Colonic mucosa (tissue), 4 donors: ENCODE measurements around the gene SLC22A7. TPM values are rescaled to one million over a fixed set of nuclear protein-coding genes. Genes with fewer than 3 reads are reported as not detected.

Experiments
- DNase-seq: peaks from one replicate; pipeline ENCODE4 v3.0.0-alpha.2; 2020
- H3K27ac ChIP-seq: fragments of 200-600 bp; one replicate; pipeline ENCODE4 v1.8.0; 2021
- H3K27me3 ChIP-seq: fragments of 200-600 bp; one replicate; pipeline ENCODE4 v1.8.0; 2021
- H3K36me3 ChIP-seq: fragments of 200-600 bp; one replicate; pipeline ENCODE4 v1.8.0; 2021
- H3K4me1 ChIP-seq: fragments of 200-600 bp; one replicate; pipeline ENCODE4 v1.8.0; 2021; ENCODE audit warnings: mild to moderate bottlenecking
- H3K4me3 ChIP-seq: fragments of 200-600 bp; one replicate; pipeline ENCODE4 v1.8.0; 2021
- H3K9ac ChIP-seq, 2 donors: one replicate each; pipeline ENCODE4 v1.7.0; 2013; ENCODE audit warnings: control low read depth in 2 of 2, low read depth in 2 of 2, low read length in 2 of 2
- H3K9me3 ChIP-seq: fragments of 200-600 bp; one replicate; pipeline ENCODE4 v1.8.0; 2021
- intact Hi-C: fragments of 100-400 bp; cut with DNase I; formaldehyde crosslinking; loops from one replicate; pipeline ENCODE4 v1.14.1; 2022
- total RNA-seq, 2 donors: library from RNA; stranded (reverse); fragmentation: NEBNext Ultra II Directional in 1 of 2; extraction: Animal tissue kit (Norgen Biotek cat#: 25700) in 1 of 2; gene quantifications; one replicate each; pipeline ENCODE4 v1.2.1, GENCODE V29; 2021
- TF ChIP-seq, protein P1 (sequence below): fragments of 200-600 bp; IDR thresholded peaks from one replicate; pipeline ENCODE4 v1.8.0; 2022; ENCODE audit warnings: antibody characterized with exemption, mild to moderate bottlenecking
- donor health status: healthy.
- donor health status: DM: no; HTN: no; CAD: no.
- donor health status: DM: no; HTN: no; CAD: no.

The SLC22A7 gene
- total RNA-seq, 2 donors from 2014 or later: not detected

DNA sequence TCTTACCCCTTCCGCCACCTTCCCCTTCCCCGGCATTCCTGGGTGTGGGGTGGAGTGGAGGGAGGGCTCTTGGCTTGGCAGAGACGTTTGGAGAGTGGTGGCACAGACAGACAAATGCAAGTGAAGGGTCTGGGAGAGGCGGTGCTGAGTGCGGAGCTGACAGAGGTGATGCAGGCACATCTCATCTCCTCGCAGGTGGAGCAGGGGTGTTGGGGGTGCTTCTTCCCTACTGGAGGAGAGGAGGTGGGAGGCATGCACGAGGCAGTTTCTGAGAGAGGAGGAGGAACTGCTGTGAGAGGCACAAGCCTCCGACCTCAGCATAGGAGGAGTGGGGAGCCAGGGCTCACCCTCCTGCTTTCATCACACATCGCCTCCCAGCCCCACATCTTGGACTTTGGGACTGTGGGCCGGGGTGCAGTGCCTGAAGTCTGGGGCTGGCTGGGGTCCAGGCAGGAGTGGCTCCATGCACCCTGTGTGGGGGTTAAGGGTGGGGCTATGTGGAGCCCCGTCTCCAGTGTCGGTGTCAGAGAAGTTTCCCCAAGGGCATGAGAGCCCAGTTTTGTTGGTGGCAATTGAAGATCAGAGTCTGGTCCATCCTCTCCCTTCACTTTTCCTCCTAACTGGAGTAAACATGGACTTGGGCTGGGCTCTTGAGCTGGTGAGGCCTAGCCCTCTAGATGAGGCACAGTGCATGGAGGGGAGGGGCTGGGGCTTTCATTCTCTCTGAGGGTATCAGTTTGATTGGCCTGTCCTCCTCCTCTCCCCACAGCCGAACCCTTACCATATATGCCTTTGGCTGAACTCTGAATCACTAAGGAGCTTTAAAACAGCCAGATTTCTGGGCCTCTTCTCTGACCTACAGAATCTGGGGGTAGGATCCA lies 20.2 kb upstream of the SLC22A7 start:
- peak; percentile 88 for DNase-seq
- TF ChIP-seq, protein P1, sequence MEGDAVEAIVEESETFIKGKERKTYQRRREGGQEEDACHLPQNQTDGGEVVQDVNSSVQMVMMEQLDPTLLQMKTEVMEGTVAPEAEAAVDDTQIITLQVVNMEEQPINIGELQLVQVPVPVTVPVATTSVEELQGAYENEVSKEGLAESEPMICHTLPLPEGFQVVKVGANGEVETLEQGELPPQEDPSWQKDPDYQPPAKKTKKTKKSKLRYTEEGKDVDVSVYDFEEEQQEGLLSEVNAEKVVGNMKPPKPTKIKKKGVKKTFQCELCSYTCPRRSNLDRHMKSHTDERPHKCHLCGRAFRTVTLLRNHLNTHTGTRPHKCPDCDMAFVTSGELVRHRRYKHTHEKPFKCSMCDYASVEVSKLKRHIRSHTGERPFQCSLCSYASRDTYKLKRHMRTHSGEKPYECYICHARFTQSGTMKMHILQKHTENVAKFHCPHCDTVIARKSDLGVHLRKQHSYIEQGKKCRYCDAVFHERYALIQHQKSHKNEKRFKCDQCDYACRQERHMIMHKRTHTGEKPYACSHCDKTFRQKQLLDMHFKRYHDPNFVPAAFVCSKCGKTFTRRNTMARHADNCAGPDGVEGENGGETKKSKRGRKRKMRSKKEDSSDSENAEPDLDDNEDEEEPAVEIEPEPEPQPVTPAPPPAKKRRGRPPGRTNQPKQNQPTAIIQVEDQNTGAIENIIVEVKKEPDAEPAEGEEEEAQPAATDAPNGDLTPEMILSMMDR: no peak
- Histone ChIP-seq H3K4me3 (no peak overlapping the region), H3K36me3 (no peaks in the 10 kb centered on the region), H3K4me1 (peaks cover 18% of the 10 kb centered on the region), H3K27ac (peak overlapping the region; percentile 88), H3K9me3 (no peaks in the 10 kb centered on the region), H3K9ac (peak overlapping the region; percentile 30 to 75), H3K27me3 (no peaks in the 10 kb centered on the region)
- intact Hi-C loops: no loop called here

GRCh38 chr6:43278524-43279078 lies 19.5 kb upstream of the SLC22A7 start:
- H3K27ac ChIP-seq: peak overlapping the region; percentile 88
- TF ChIP-seq, protein P1: no peak
- intact Hi-C loops: no loop called here
- no peaks in the 10 kb centered on the region for H3K27me3 ChIP-seq
- H3K4me1 ChIP-seq: peaks cover 18% of the 10 kb centered on the region
- H3K4me3 ChIP-seq: no peak overlapping the region
- peak; percentile 78 for DNase-seq
- peak overlapping the region in 1 of 2 donors; percentile 75 for H3K9ac ChIP-seq
- no peaks in the 10 kb centered on the region for H3K9me3 ChIP-seq
- no peaks in the 10 kb centered on the region for H3K36me3 ChIP-seq

GRCh38 chr6:43280234-43280633 lies 17.8 kb upstream of the SLC22A7 start:
- Histone ChIP-seq H3K4me3 (no peak overlapping the region), H3K36me3 (no peaks in the 10 kb centered on the region), H3K4me1 (peaks cover 18% of the 10 kb centered on the region), H3K27ac (no peak overlapping the region), H3K27me3 (no peaks in the 10 kb centered on the region), H3K9ac (no peak overlapping the region), H3K9me3 (no peaks in the 10 kb centered on the region)
- no peak for DNase-seq
- TF ChIP-seq, protein P1: no peak
- intact Hi-C loops: no loop called here

DNA sequence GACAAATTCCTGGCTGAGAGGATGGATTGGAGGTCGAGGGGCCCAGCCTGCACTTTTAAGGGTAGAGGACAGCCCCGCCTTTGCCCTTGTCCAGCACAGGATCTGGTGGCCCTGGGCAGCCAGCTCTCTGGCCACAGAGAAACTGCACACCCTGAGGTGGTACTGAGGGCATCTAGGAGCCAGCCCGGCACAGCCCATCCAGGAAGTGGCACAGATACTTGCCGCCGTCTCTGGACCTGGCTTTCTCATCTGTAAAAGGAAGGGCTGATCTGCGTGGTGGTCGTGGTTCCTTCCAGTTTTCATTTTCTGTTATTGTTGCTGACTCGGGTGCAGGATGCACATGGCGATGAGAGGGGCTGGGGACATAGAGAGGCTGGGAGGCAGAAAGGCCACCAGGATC lies 16.0 kb upstream of the SLC22A7 start:
- Histone ChIP-seq H3K36me3 (no peaks in the 10 kb centered on the region), H3K27ac (no peak overlapping the region), H3K9me3 (no peaks in the 10 kb centered on the region), H3K9ac (no peak overlapping the region), H3K27me3 (no peaks in the 10 kb centered on the region), H3K4me3 (no peak overlapping the region), H3K4me1 (peaks cover 4% of the 10 kb centered on the region)
- TF ChIP-seq, protein P1: no peak
- DNase-seq: no peak
- intact Hi-C loops: no loop called here

- TF ChIP-seq, protein P1: no peak
- H3K9ac ChIP-seq: no peak overlapping the region
- no peak overlapping the region for H3K4me3 ChIP-seq
- intact Hi-C loops: no loop called here
- H3K9me3 ChIP-seq: no peaks in the 10 kb centered on the region
- no peak for DNase-seq
- H3K36me3 ChIP-seq: no peaks in the 10 kb centered on the region
- no peaks in the 10 kb centered on the region for H3K27me3 ChIP-seq
- no peak overlapping the region for H3K27ac ChIP-seq
- H3K4me1 ChIP-seq: peaks cover 2% of the 10 kb centered on the region
Observed at GRCh38 chr6:43282636-43283513, 15.2 kb upstream of the SLC22A7 start.
